ENCODE measurements around the gene SALL1. TPM values are rescaled to one million over a fixed set of nuclear protein-coding genes. Genes with fewer than 3 reads are reported as not detected.

Gene SALL1
- polyA plus RNA-seq, 1 donor from 2014 or later: 0.22 TPM

GRCh38 chr16:51151435-51151960 lies 428 bp upstream of the SALL1 start:
- H3K27ac ChIP-seq (ENCODE audit: low read length): no peak overlapping the region
- peak overlapping the region; percentile 80 for H3K4me2 ChIP-seq (ENCODE audit: low read length)
- peak overlapping the region; percentile 54 for H3K9ac ChIP-seq (ENCODE audit: low read length)
- TF ChIP-seq POLR2AphosphoS5 (IDR thresholded peaks at IDR 0.05) (no peak), TAF1 (IDR thresholded peaks at IDR 0.05; ENCODE audit: low read depth) (no peak), RAD21 (conservative IDR thresholded peaks at IDR 0.05) (no peak), EZH2 (IDR thresholded peaks at IDR 0.05; ENCODE audit: borderline replicate concordance, insufficient read depth, low read length, poor library complexity, severe bottlenecking) (no peak), CTCF (IDR thresholded peaks at IDR 0.05; ENCODE audit: poor library complexity, severe bottlenecking) (no peak), MXI1 (conservative IDR thresholded peaks at IDR 0.05; ENCODE audit: poor library complexity, severe bottlenecking) (no peak), SMC3 (conservative IDR thresholded peaks at IDR 0.05; ENCODE audit: poor library complexity) (no peak), EP300 (conservative IDR thresholded peaks at IDR 0.05; ENCODE audit: poor library complexity, severe bottlenecking) (no peak), REST (IDR thresholded peaks at IDR 0.05; ENCODE audit: borderline replicate concordance) (no peak)
- H3K9me3 ChIP-seq (ENCODE audit: low read length): no peaks in the 10 kb centered on the region
- peaks cover 73% of the 10 kb centered on the region for H3K27me3 ChIP-seq (ENCODE audit: insufficient read depth, low read depth, low read length)
- no peaks in the 10 kb centered on the region for H3K9me2 ChIP-seq (ENCODE audit: insufficient read depth, low read length)
- no peaks in the 10 kb centered on the region for H4K20me1 ChIP-seq (ENCODE audit: insufficient read depth)
- peak overlapping the region; percentile 78 for H3K4me3 ChIP-seq (ENCODE audit: low read length)
- no peaks in the 10 kb centered on the region for H3K36me3 ChIP-seq (ENCODE audit: insufficient read depth, low read length)
- H3F3A ChIP-seq (ENCODE audit: insufficient read depth, low read length, poor library complexity, severe bottlenecking): no peaks in the 10 kb centered on the region
- H2AFZ ChIP-seq (ENCODE audit: low read depth, low read length): no peak overlapping the region
- peaks cover 45% of the 10 kb centered on the region for H3K79me2 ChIP-seq (replicated peaks; ENCODE audit: insufficient read depth, low read length)

- no peak overlapping the region for H2AFZ ChIP-seq (ENCODE audit: low read depth, low read length)
- no peaks in the 10 kb centered on the region for H4K20me1 ChIP-seq (ENCODE audit: insufficient read depth)
- H3K9ac ChIP-seq (ENCODE audit: low read length): peak overlapping the region; percentile 54
- H3K9me3 ChIP-seq (ENCODE audit: low read length): no peaks in the 10 kb centered on the region
- H3K4me3 ChIP-seq (ENCODE audit: low read length): peak overlapping the region; percentile 78
- no peak overlapping the region for H3K27ac ChIP-seq (ENCODE audit: low read length)
- no peaks in the 10 kb centered on the region for H3K9me2 ChIP-seq (ENCODE audit: insufficient read depth, low read length)
- no peaks in the 10 kb centered on the region for H3F3A ChIP-seq (ENCODE audit: insufficient read depth, low read length, poor library complexity, severe bottlenecking)
- no peaks in the 10 kb centered on the region for H3K36me3 ChIP-seq (ENCODE audit: insufficient read depth, low read length)
- H3K4me2 ChIP-seq (ENCODE audit: low read length): peak overlapping the region; percentile 88
- TF ChIP-seq EP300 (conservative IDR thresholded peaks at IDR 0.05; ENCODE audit: poor library complexity, severe bottlenecking) (no peak), POLR2AphosphoS5 (IDR thresholded peaks at IDR 0.05) (no peak), SMC3 (conservative IDR thresholded peaks at IDR 0.05; ENCODE audit: poor library complexity) (peak; percentile 15), TAF1 (IDR thresholded peaks at IDR 0.05; ENCODE audit: low read depth) (no peak), MXI1 (conservative IDR thresholded peaks at IDR 0.05; ENCODE audit: poor library complexity, severe bottlenecking) (peak; percentile 25), CTCF (IDR thresholded peaks at IDR 0.05; ENCODE audit: poor library complexity, severe bottlenecking) (no peak), EZH2 (IDR thresholded peaks at IDR 0.05; ENCODE audit: borderline replicate concordance, insufficient read depth, low read length, poor library complexity, severe bottlenecking) (no peak), RAD21 (conservative IDR thresholded peaks at IDR 0.05) (no peak), REST (IDR thresholded peaks at IDR 0.05; ENCODE audit: borderline replicate concordance) (no peak)
- peaks cover 61% of the 10 kb centered on the region for H3K27me3 ChIP-seq (ENCODE audit: insufficient read depth, low read depth, low read length)
- H3K79me2 ChIP-seq (replicated peaks; ENCODE audit: insufficient read depth, low read length): peaks cover 57% of the 10 kb centered on the region
These were observed 744 bp downstream of the SALL1 start for GRCh38 chr16:51150165-51150887.

Measured in neural cell (in vitro differentiated cells).